Measurements from ENCODE around the gene SIM2.
A peak's percentile ranks its signal among the peaks of the same experiment; 100 is the strongest.

SIM2 gene

DNA sequence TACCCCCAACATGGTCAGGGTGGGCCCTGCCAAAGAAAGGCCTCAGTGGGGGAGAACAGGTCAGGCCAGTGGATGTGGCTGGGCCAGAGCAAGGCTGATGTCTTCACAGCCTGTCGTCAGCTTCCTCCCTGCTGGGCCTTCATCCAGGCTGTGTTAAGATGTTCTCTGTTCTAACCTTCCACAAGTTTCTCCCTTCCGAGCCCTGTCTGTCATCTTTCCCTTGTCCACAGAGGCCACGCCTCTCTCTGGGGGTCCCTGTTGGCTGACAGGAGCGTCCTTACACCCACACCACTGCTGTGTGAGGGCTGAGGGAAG is 36.2 kb downstream of the SIM2 start:
- no peak for DNase-seq (ENCODE audit: low read depth)

DNA sequence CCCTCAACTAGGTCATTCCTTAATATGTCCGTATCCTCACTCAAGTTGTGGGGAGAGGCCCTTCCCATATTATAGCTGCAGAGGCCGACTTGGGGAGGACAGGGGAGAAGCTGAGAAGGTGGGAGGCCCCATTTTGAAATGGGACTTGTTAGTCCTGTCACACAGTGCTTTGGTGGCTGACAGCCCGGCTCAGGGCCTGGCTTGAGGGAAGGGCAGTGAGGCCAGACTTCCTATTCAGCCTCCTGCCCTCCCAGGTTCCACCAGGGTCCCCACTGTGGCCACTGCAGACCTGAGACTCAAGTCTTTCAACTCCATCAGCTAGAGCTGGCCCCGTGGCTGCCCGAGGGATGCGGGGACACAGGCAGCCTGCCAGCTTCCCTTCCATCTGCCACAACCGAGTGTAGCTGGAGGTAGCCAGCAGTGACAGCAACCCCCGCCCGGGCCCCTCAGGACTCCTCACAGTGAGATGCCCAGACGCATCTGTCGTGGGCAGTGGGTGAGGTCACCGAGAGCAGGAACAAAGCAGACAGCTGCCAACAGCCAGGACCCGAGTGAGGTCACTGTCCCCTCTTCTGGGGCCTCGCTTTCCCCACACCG is 36.9 kb downstream of the SIM2 start:
- DNase-seq (ENCODE audit: low read depth), result no peak

DNA sequence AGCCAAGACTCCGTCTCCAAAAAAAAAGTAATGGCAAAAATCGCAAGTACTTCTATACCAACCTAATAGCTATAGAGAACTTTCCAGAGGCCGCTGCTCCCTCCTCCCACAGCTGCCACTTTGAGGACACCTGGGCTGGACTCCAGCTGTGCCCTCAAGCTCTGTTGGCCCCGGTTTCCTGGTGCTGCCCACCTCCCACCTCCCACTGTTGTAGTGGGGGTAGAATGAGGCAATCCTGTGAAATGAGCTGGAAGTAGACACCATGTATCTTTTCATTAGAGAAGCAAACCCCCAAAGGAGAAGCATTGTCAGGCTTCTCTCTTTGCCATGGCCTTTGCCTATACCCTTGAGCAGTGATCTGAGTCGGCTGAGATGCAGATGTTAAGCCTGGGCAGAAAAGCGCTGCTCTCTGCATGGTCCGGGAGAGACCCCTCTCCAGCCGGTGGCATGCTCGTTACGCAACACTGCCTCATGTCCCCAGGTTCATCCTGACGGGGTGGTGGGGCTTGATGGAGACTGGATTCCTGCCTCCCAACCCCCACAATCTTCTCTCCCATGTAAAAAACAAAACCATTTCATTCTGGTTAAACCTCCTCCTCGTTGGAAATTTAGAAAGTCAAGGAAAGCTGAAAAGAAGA is 39.7 kb downstream of the SIM2 start:
- no peak for DNase-seq (ENCODE audit: low read depth)

DNA sequence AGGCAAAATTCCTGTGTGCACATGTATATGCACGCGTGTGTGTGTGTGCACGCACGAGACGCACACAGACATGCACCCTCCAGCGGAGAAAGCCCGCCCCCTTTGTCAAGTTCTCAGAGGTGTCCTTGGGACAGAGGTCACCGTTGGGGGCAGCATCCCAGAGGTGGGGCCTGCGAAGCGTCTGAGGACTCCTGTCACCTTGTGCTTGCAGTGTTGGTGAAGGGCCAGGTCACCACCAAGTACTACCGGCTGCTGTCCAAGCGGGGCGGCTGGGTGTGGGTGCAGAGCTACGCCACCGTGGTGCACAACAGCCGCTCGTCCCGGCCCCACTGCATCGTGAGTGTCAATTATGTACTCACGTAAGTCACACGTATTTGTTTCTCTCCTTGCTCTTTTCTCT is 42.6 kb downstream of the SIM2 start:
- no peak for DNase-seq (ENCODE audit: low read depth)

GRCh38 chr21:36743008-36743407 is 44.1 kb downstream of the SIM2 start:
- DNase-seq (ENCODE audit: low read depth), result no peak

- DNase-seq (ENCODE audit: low read depth), result no peak
These were observed 44.5 kb downstream of the SIM2 start for GRCh38 chr21:36743446-36743845.

GRCh38 chr21:36744190-36744559 is 45.3 kb downstream of the SIM2 start:
- DNase-seq (ENCODE audit: low read depth), result no peak

DNA sequence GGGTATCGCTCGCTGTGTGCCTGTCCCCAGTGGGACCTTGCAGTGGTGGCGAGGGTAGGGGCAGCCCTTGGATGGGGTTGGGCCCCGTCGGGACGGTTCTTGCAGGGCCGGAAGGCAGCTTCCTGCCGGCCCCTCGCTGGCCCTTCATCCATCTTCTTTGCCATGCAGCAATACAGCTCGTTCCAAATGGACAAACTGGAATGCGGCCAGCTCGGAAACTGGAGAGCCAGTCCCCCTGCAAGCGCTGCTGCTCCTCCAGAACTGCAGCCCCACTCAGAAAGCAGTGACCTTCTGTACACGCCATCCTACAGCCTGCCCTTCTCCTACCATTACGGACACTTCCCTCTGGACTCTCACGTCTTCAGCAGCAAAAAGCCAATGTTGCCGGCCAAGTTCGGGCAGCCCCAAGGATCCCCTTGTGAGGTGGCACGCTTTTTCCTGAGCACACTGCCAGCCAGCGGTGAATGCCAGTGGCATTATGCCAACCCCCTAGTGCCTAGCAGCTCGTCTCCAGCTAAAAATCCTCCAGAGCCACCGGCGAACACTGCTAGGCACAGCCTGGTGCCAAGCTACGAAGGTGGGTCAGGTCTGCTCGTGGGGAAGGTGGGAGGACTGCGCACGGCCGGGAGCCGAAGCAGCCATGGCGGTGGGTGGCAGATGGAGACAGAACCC is 45.8 kb downstream of the SIM2 start:
- no peak for DNase-seq (ENCODE audit: low read depth)

DNA sequence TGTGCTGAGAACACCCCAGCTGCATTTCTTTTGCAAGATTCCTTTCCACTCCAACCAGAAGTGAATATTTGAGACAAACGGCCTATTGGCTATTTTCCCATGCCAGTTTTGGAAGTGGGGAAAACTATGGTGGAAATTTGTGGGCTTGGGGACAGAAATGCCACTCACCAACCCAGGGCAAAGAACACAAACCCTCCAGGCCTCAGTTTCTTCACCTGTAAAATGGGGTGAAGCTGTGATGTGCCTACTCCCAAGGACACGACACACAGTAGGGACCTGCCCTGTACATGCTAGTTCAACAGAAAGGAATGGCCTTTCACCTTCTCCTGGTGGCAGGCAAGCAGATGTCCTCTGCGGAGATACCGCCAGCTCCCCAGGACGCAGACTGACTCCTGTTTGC is 46.5 kb downstream of the SIM2 start:
- no peak for DNase-seq (ENCODE audit: low read depth)

GRCh38 chr21:36747041-36747814 is 48.3 kb downstream of the SIM2 start:
- no peak for DNase-seq (ENCODE audit: low read depth)

GRCh38 chr21:36747815-36748383 is 49.0 kb downstream of the SIM2 start:
- DNase-seq (ENCODE audit: low read depth), result no peak

- DNase-seq (ENCODE audit: low read depth), result no peak
These were observed 51.1 kb downstream of the SIM2 start for GRCh38 chr21:36749935-36750575.

- DNase-seq (ENCODE audit: low read depth), result no peak
These were observed 51.7 kb downstream of the SIM2 start for GRCh38 chr21:36750576-36750959.

- no peak for DNase-seq (ENCODE audit: low read depth)
These were observed 52.5 kb downstream of the SIM2 start for GRCh38 chr21:36751383-36751782.

- DNase-seq (ENCODE audit: low read depth), result peak; percentile 35
These were observed 54.6 kb downstream of the SIM2 start for GRCh38 chr21:36753556-36753955.

- DNase-seq (ENCODE audit: low read depth), result no peak
These were observed 55.5 kb downstream of the SIM2 start for GRCh38 chr21:36754241-36754898.

GRCh38 chr21:36756527-36756926 is 57.6 kb downstream of the SIM2 start:
- no peak for DNase-seq (ENCODE audit: low read depth)

GRCh38 chr21:36757196-36757595 is 58.3 kb downstream of the SIM2 start:
- no peak for DNase-seq (ENCODE audit: low read depth)

GRCh38 chr21:36759348-36760083 is 60.6 kb downstream of the SIM2 start:
- DNase-seq (ENCODE audit: low read depth), result no peak

DNA sequence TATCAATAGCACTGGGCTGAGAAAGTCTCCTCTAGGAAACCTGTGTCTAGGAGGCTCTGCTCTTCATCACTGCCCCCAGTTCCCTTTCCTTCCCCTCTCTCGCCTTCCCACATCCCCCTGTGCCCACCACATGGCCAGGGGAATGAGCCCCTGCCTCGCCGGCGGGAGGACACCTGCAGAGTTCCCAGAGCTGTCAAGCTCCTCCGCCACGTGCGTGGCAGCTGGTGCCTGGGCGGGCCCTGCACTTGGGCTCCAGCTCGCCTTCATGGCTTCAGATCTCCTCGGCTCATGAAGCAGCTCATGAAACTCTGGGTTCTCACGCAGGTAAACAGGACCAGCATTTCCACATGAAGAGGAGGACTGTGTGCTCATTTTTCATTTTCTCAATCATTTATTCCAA is 62.8 kb downstream of the SIM2 start:
- no peak for DNase-seq (ENCODE audit: low read depth)

DNA sequence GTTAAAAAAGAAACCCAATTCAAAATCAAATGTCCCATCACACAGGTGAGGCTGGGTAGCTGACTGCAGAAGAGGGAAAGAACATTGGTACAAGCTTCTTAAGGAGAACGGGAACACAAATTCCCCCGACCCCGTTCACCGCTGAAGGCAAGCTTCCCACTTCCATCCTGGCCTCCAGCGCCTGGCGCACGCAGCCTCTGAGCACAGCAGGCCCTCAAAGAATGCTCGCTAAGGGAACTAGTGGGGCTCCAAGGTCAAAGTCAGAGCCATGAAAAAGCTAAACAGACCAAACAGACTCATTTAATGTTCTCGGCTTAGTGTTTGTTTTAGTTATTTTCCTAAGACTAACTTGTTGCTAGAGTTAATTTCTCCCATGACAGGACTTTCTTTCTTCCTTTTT is 63.7 kb downstream of the SIM2 start:
- DNase-seq (ENCODE audit: low read depth), result no peak

Data from HS-27A (cell line).